AML-193 (cell line): Measurements from ENCODE around the gene PHC2.

Experiments used
- DNase-seq, 2 experiments: peaks; one replicate each; lab custom pipeline; 2025; lab: John Stamatoyannopoulos, UW

PHC2 gene

GRCh38 chr1:33330361-33330890 is 100.5 kb downstream of the PHC2 start:
- no peak for DNase-seq

GRCh38 chr1:33329600-33330305 is 101.1 kb downstream of the PHC2 start:
- DNase-seq: no peak

GRCh38 chr1:33328817-33329216 is 102.1 kb downstream of the PHC2 start:
- no peak for DNase-seq

- peak; percentile 15 for DNase-seq
Observed at GRCh38 chr1:33327587-33328325, 103.1 kb downstream of the PHC2 start.

GRCh38 chr1:33326785-33327184 is 104.1 kb downstream of the PHC2 start:
- no peak for DNase-seq

- no peak for DNase-seq
Observed at GRCh38 chr1:33324677-33325575, 106.0 kb downstream of the PHC2 start.

- DNase-seq: no peak
Observed at GRCh38 chr1:33323663-33324477, 107.0 kb downstream of the PHC2 start.

GRCh38 chr1:33322870-33323585 is 107.9 kb downstream of the PHC2 start:
- no peak for DNase-seq

GRCh38 chr1:33322109-33322508 is 108.8 kb downstream of the PHC2 start:
- no peak for DNase-seq

- no peak for DNase-seq
Observed at GRCh38 chr1:33321178-33321577, 109.7 kb downstream of the PHC2 start.

- DNase-seq: no peak
Observed at GRCh38 chr1:33320619-33321165, 110.2 kb downstream of the PHC2 start, which contains the start of gene A3GALT2. Gene A3GALT2, minus strand, starts transcription at chr1:33321098. Its CDS starts 0 bp downstream, at chr1:33321098.

GRCh38 chr1:33319949-33320618 is 110.8 kb downstream of the PHC2 start:
- no peak for DNase-seq

- no peak for DNase-seq
Observed at GRCh38 chr1:33319186-33319948, 111.5 kb downstream of the PHC2 start.

GRCh38 chr1:33317946-33318345 is 112.9 kb downstream of the PHC2 start:
- no peak for DNase-seq

- no peak for DNase-seq
Observed at GRCh38 chr1:33317354-33317753, 113.5 kb downstream of the PHC2 start.

GRCh38 chr1:33316601-33317000 is 114.3 kb downstream of the PHC2 start:
- DNase-seq: no peak

GRCh38 chr1:33314416-33314815 is 116.5 kb downstream of the PHC2 start:
- DNase-seq: no peak

- DNase-seq: no peak
Observed at GRCh38 chr1:33312413-33312749, 118.5 kb downstream of the PHC2 start.
